HepG2 (cell line): ENCODE results near the gene MATN1. TPM values are rescaled to one million over a fixed set of nuclear protein-coding genes. Genes with fewer than 3 reads are reported as not detected.

Experiments
- ATAC-seq: fragments of 200-7000 bp; cut with Tn5 transposase; 3 replicates; pipeline ENCODE4 v1.9.1; 2020; ENCODE audit warnings: mild to moderate bottlenecking, moderate library complexity
- BruUV-seq: library from RNA; stranded (reverse); fragments of 400-500 nt; replicated peaks from 2 replicates; lab custom pipeline; 2021; lab: Mats Ljungman, UMichigan
- CTCF ChIA-PET: fragments of 300-600 bp; formaldehyde crosslinking; extraction: SDS; loops from one replicate; lab custom pipeline; 2021; ENCODE audit warnings: low total read pairs, inconsistent platforms, low intra/inter-chr PET ratio; lab: Yijun Ruan, JAX
- POLR2A ChIA-PET: fragments of 350-600 bp; sonication (Branson Sonifier 250); formaldehyde crosslinking; loops from one replicate; lab custom pipeline; 2020; ENCODE audit warnings: antibody characterized with exemption, inconsistent platforms; lab: Yijun Ruan, JAX
- DNase-seq: peaks from one replicate; pipeline ENCODE4 v3.0.0-alpha.2; 2015; ENCODE audit warnings: low spot score
- FAIRE-seq: peaks from 3 replicates; lab custom pipeline; 2011; peaks lifted over from hg19 to GRCh38; lab: Jason Lieb, UNC
- H2AFZ ChIP-seq: one replicate; pipeline ENCODE4 v1.6.1; 2011; ENCODE audit warnings: low read length, inconsistent platforms
- H3K27ac ChIP-seq: fragments of 300-600 bp; 3 replicates; pipeline ENCODE4 v1.8.0; 2011; ENCODE audit warnings: mixed run types, mild to moderate bottlenecking, mixed read lengths, low read length, inconsistent platforms; ENCODE audit not compliant: insufficient read depth; ENCODE audit errors: extremely low read length
- H3K27me3 ChIP-seq, 2 experiments: fragments of 200-600 bp in 1 of 2; 2 replicates in 1 of 2; 3 replicates in 1 of 2; pipeline versions ENCODE4 v1.6.0 to v1.8.0; 2011; ENCODE audit warnings: low read length in 2 of 2, mild to moderate bottlenecking in 2 of 2, moderate library complexity in 2 of 2, inconsistent platforms in 1 of 2; ENCODE audit not compliant: insufficient read depth in 2 of 2, control insufficient read depth in 1 of 2
- H3K36me3 ChIP-seq, 2 experiments: fragments of 200-600 bp in 1 of 2; replicated peaks in 1 of 2; 2 replicates in 1 of 2; 3 replicates in 1 of 2; pipeline versions ENCODE4 v1.5.1 to v1.8.0; 2011; ENCODE audit warnings: low read length in 2 of 2, inconsistent platforms in 1 of 2; ENCODE audit not compliant: insufficient read depth in 2 of 2, control insufficient read depth in 1 of 2
- H3K4me1 ChIP-seq: 2 replicates; pipeline ENCODE4 v1.5.1; 2012; ENCODE audit warnings: low read length, inconsistent platforms; ENCODE audit not compliant: insufficient read depth
- H3K4me2 ChIP-seq: 2 replicates; pipeline ENCODE4 v1.6.0; 2011; ENCODE audit warnings: low read depth, low read length, inconsistent platforms
- H3K4me3 ChIP-seq, 3 experiments: fragments of 200-600 bp in 1 of 3; sonication (generic), shearing (Covaris generic) in 1 of 3; replicated peaks in 1 of 3; 2 replicates each; pipeline ENCODE4 v1.5.1; 2011 to 2016; ENCODE audit warnings: low read length in 3 of 3, inconsistent platforms in 2 of 3, low read depth in 2 of 3, mild to moderate bottlenecking in 2 of 3, control low read depth in 1 of 3, mixed read lengths in 1 of 3; ENCODE audit not compliant: insufficient read depth in 1 of 3
- H3K79me2 ChIP-seq: one replicate; pipeline ENCODE4 v1.6.1; 2011; ENCODE audit warnings: low read length, inconsistent platforms; ENCODE audit not compliant: insufficient read depth
- H3K9ac ChIP-seq: 2 replicates; pipeline ENCODE4 v1.6.0; 2011; ENCODE audit warnings: mild to moderate bottlenecking, low read depth, low read length, inconsistent platforms; ENCODE audit not compliant: insufficient read depth
- H3K9me3 ChIP-seq: 2 replicates; pipeline ENCODE4 v1.5.1; 2012; ENCODE audit warnings: mild to moderate bottlenecking, low read length
- H4K20me1 ChIP-seq: 2 replicates; pipeline ENCODE4 v1.6.0; 2011; ENCODE audit warnings: inconsistent platforms, mild to moderate bottlenecking, low read length, moderate library complexity; ENCODE audit not compliant: insufficient read depth
- IRF2 ChIP-seq: IDR thresholded peaks from 2 replicates; pipeline ENCODE4 v1.6.1; 2018; ENCODE audit warnings: missing genetic modification reagents, missing compliant biosample characterization
- JARID2 ChIP-seq: sonication (generic); formaldehyde crosslinking; IDR thresholded peaks from 2 replicates; pipeline ENCODE4 v1.8.1; 2023; ENCODE audit warnings: missing genetic modification reagents, inconsistent platforms; ENCODE audit not compliant: insufficient replicate concordance
- KMT2B ChIP-seq: IDR thresholded peaks from 2 replicates; pipeline ENCODE4 v1.6.1; 2016; ENCODE audit warnings: missing genetic modification reagents, missing compliant biosample characterization
- MNT ChIP-seq: fragments of 450-650 bp; IDR thresholded peaks from 2 replicates; pipeline ENCODE4 v1.6.1; 2016
- MTA1 ChIP-seq: sonication (generic); formaldehyde crosslinking; IDR thresholded peaks from 2 replicates; pipeline ENCODE4 v1.4.0; 2020; ENCODE audit warnings: missing genetic modification reagents, mild to moderate bottlenecking, borderline replicate concordance
- PRPF4 ChIP-seq: fragments of 200-400 bp; formaldehyde crosslinking; IDR thresholded peaks from 2 replicates; pipeline ENCODE4 v1.6.1; 2016; ENCODE audit warnings: low read length, low read depth; ENCODE audit not compliant: poor library complexity, severe bottlenecking
- SOX6 ChIP-seq, 2 experiments: fragments of 450-650 bp in 1 of 2; sonication (generic) in 1 of 2; formaldehyde crosslinking in 1 of 2; IDR thresholded peaks; 2 replicates each; pipeline versions ENCODE4 v1.4.0 to v1.6.1; 2017 to 2020; ENCODE audit warnings: antibody characterized with exemption in 1 of 2, mild to moderate bottlenecking in 1 of 2, missing genetic modification reagents in 1 of 2
- THAP9 ChIP-seq: sonication (generic); formaldehyde crosslinking; IDR thresholded peaks from 2 replicates; pipeline ENCODE4; 2020; ENCODE audit warnings: missing genetic modification reagents, mild to moderate bottlenecking, borderline replicate concordance
- WGBS: methylation state at CpG from one replicate; pipeline ENCODE4 v1.1.6; 2017; ENCODE audit warnings: low lambda C conversion rate; 5-methylcytosine and 5-hydroxymethylcytosine counted together
- in situ Hi-C: cut with HindIII; loops from 2 replicates; pipeline ENCODE4 v1.10.0; 2017; ENCODE audit warnings: low pct_unique_long_range_greater_than_20kb; ENCODE audit not compliant: extremely low pct_ligation_motif_present
- intact Hi-C: fragments of 100-400 bp; cut with micrococcal nuclease; formaldehyde crosslinking; loops from one replicate; pipeline ENCODE4 v1.10.0; 2022; ENCODE audit not compliant: unreplicated experiment
- polyA plus RNA-seq, 8 experiments: library from polyadenylated mRNA; depleted of rRNA in 3 of 8; stranded (reverse) in 7 of 8; unstranded in 1 of 8; fragments of >200 nt; fragmentation: Illumina TruSeq in 4 of 8; extraction: Trizol in 4 of 8; gene quantifications; 2 replicates each; pipeline versions ENCODE4 v1.2.1 to v1.2.3, GENCODE V29; 2011 to 2016; ENCODE audit warnings: low read depth in 4 of 8, missing spikeins in 1 of 8, mixed read lengths in 1 of 8; ENCODE audit not compliant: insufficient read depth in 1 of 8
- total RNA-seq, 5 experiments: library from RNA; depleted of rRNA; stranded (reverse); fragments of >200 nt; fragmentation: Illumina TruSeq; extraction: Trizol; gene quantifications; 2 replicates each; pipeline ENCODE4 v1.2.3, GENCODE V29; 2016; ENCODE audit warnings: low read depth in 1 of 5

The MATN1 gene
- total and polyA plus RNA-seq, 2 of the 13 experiments (the other 11 are each of a cell fraction or from before 2014, with no cell fraction given) = 0.04 to 0.05 TPM

GRCh38 chr1:30668024-30668423 is 55.4 kb downstream of the MATN1 start:
- H3K27me3 ChIP-seq = peaks cover 0 to 24% of the 10 kb centered on the region in 2 experiments; a peak in 4 of 5 replicates
- ATAC-seq (no peak), FAIRE-seq (no peak), DNase-seq (no peak)
- no peaks in the 10 kb centered on the region for H4K20me1 ChIP-seq
- TF ChIP-seq SOX6 (IDR thresholded peaks at IDR 0.05) (no peak), SOX6 (CRISPR knock-in tag; IDR thresholded peaks at IDR 0.05) (no peak)
- H2AFZ ChIP-seq = no peak overlapping the region
- no TSS peak for BruUV-seq
- H3K4me2 ChIP-seq = no peak overlapping the region
- CTCF ChIA-PET = no interaction called here
- peaks cover 18% of the 10 kb centered on the region for H3K4me1 ChIP-seq
- H3K4me3 ChIP-seq = no peak overlapping the region
- H3K36me3 ChIP-seq = no peaks in the 10 kb centered on the region
- H3K79me2 ChIP-seq = no peaks in the 10 kb centered on the region
- POLR2A ChIA-PET = no interaction called here
- in situ Hi-C loops = no loop called here
- WGBS = 100% methylated on average over 3 of the region's 7 CpGs
- intact Hi-C loops = no loop called here
- no peaks in the 10 kb centered on the region for H3K9me3 ChIP-seq
- no peak overlapping the region for H3K27ac ChIP-seq
- no peak overlapping the region for H3K9ac ChIP-seq

- FAIRE-seq (no peak), ATAC-seq (no peak), DNase-seq (no peak)
- TF ChIP-seq MNT = no peak
- TF ChIP-seq PRPF4 = no peak
- TF ChIP-seq MTA1 = no peak
- no peak for TF ChIP-seq JARID2 (CRISPR knock-in tag)
- no peak for TF ChIP-seq KMT2B (CRISPR knock-in tag)
- TF ChIP-seq IRF2 (CRISPR knock-in tag) = no peak
- TF ChIP-seq THAP9 (CRISPR knock-in tag) = no peak
- Histone ChIP-seq H3K79me2 (no peaks in the 10 kb centered on the region), H3K36me3 (no peaks in the 10 kb centered on the region), H3K4me1 (peaks cover 29% of the 10 kb centered on the region), H2AFZ (no peak overlapping the region), H3K4me2 (no peak overlapping the region), H4K20me1 (no peaks in the 10 kb centered on the region), H3K27me3 (peaks cover 0 to 19% of the 10 kb centered on the region in 2 experiments; a peak in 4 of 5 replicates), H3K4me3 (no peak overlapping the region), H3K27ac (no peak overlapping the region), H3K9me3 (no peaks in the 10 kb centered on the region), H3K9ac (no peak overlapping the region)
- BruUV-seq = no TSS peak
- CTCF ChIA-PET = no interaction called here
- POLR2A ChIA-PET = no interaction called here
- in situ Hi-C loops (no loop called here), intact Hi-C loops (no loop called here)
- WGBS = 16% methylated on average over 3 of the region's 3 CpGs
Observed at GRCh38 chr1:30666756-30667273, 56.6 kb downstream of the MATN1 start.
